Rectal smooth muscle tissue (tissue), 1 donor: ENCODE measurements around the gene FOXR1.
A peak's percentile ranks its signal among the peaks of the same experiment; 100 is the strongest.
"Not testable (repeated sequence)": the region's sequence is repeated elsewhere in the genome, so short reads cannot be mapped to it uniquely, and the experiment has no call there.

ENCODE experiments used
- H3K27ac ChIP-seq: one replicate; pipeline ENCODE4 v1.7.0; 2013; ENCODE audit warnings: low read depth, low read length, inconsistent platforms
- H3K27me3 ChIP-seq: one replicate; pipeline ENCODE4 v1.7.0; 2013; ENCODE audit warnings: low read length; ENCODE audit not compliant: control insufficient read depth, insufficient read depth
- H3K36me3 ChIP-seq: one replicate; pipeline ENCODE4 v1.7.0; 2013; ENCODE audit warnings: low read length; ENCODE audit not compliant: control insufficient read depth, insufficient read depth
- H3K4me1 ChIP-seq: one replicate; pipeline ENCODE4 v1.7.0; 2013; ENCODE audit warnings: low read length; ENCODE audit not compliant: control insufficient read depth, insufficient read depth
- H3K4me3 ChIP-seq: one replicate; pipeline ENCODE4 v1.7.0; 2013; ENCODE audit warnings: low read length
- H3K9ac ChIP-seq: one replicate; pipeline ENCODE4 v1.7.0; 2013; ENCODE audit warnings: low read length

The FOXR1 gene

DNA sequence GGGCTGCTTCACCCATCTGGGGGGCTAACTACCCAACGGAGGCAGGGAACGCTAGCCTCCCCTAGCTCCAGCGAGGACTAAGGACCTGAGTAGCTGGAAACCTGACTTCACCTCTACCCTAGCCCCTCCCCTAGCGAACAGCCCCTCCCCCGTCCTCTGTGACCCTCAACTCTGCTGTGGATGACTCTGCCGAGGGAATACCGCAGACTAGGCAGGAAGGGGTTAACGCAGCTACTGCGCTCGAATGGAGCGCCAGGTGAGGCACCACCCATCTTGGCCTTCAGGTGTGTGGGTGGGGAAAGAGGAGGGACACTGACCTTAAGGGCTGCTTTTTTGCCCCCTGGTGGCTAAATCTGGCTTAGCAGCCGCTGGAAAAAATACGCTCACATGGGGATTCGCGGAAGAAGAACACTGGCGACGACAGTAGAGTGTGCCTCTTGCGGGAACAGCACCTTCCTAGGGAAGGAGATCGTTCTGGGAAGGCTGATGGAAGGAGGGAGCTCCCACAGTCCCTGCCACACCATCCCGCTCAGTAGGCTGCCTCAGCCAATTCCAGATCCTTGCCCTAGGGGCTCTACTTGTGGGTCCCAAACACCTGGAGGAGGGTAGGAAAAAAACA, 41.4 kb upstream of the FOXR1 start:
- H3K27ac ChIP-seq = peak overlapping the region; percentile 97
- H3K9ac ChIP-seq = peak overlapping the region; percentile 52
- H3K27me3 ChIP-seq = no peaks in the 10 kb centered on the region
- peaks cover 21% of the 10 kb centered on the region for H3K4me1 ChIP-seq
- no peaks in the 10 kb centered on the region for H3K36me3 ChIP-seq
- peak overlapping the region; percentile 74 for H3K4me3 ChIP-seq

- Histone ChIP-seq H3K4me3 (no peak overlapping the region), H3K27ac (no peak overlapping the region), H3K9ac (no peak overlapping the region), H3K27me3 (no peaks in the 10 kb centered on the region), H3K36me3 (no peaks in the 10 kb centered on the region), H3K4me1 (peaks cover 21% of the 10 kb centered on the region)
Measured at GRCh38 chr11:118931571-118931970, 40.0 kb upstream of the FOXR1 start.

DNA sequence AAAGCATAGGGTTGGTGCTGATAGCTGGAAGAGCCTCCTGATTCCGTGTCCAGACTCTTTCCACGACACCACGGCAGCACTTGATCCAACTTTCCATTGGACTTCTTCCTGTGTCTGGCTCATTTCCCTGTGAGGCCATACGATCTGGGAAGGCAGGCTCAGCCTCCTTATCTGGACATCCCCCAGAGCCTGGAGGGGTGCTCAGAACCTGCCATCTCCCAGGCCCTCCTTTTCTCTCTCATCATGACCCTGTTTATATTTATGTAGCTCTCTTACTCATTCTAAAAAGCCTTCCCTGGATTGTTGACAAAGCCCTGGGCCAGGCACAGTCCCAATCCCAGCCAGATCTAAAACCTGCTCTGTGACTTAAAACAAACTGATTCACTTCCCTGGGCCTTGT, 38.1 kb upstream of the FOXR1 start:
- Histone ChIP-seq H3K27ac (peak overlapping the region; percentile 81), H3K4me3 (no peak overlapping the region), H3K36me3 (no peaks in the 10 kb centered on the region), H3K9ac (no peak overlapping the region), H3K27me3 (no peaks in the 10 kb centered on the region), H3K4me1 (peaks cover 13% of the 10 kb centered on the region)

DNA sequence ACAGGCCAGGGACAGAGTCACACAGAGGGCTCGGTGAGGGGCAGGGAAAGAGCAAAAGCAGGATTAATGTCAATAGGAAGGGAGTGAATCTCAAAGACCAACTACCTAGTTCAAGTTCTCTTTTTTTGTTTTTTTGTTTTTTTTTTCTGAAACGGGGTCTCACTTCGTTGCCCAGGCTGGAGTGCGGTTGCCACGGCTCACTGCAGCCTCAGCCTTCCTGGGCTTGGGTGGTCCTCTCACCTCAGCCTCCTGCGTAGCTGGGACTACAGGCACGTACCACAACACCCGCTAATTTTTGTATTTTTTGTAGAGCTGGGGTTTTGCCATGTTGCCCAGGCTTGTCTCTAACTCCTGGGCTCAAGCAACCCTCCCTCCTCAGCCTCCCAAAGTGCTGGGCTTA, 36.2 kb upstream of the FOXR1 start:
- no peak overlapping the region for H3K27ac ChIP-seq
- H3K4me1 ChIP-seq = peaks cover 13% of the 10 kb centered on the region
- H3K4me3 ChIP-seq = no peak overlapping the region
- no peaks in the 10 kb centered on the region for H3K27me3 ChIP-seq
- no peaks in the 10 kb centered on the region for H3K36me3 ChIP-seq
- H3K9ac ChIP-seq = no peak overlapping the region

- no peak overlapping the region for H3K4me3 ChIP-seq
- H3K4me1 ChIP-seq = peaks cover under 1% of the 10 kb centered on the region
- no peaks in the 10 kb centered on the region for H3K27me3 ChIP-seq
- H3K9ac ChIP-seq = no peak overlapping the region
- H3K27ac ChIP-seq = no peak overlapping the region
- H3K36me3 ChIP-seq = no peaks in the 10 kb centered on the region
Measured at GRCh38 chr11:118938491-118939403, 32.8 kb upstream of the FOXR1 start.

GRCh38 chr11:118939404-118939915, 32.1 kb upstream of the FOXR1 start:
- H3K4me3 ChIP-seq = no peak overlapping the region
- H3K4me1 ChIP-seq = no peaks in the 10 kb centered on the region
- no peaks in the 10 kb centered on the region for H3K36me3 ChIP-seq
- H3K9ac ChIP-seq = no peak overlapping the region
- H3K27ac ChIP-seq = no peak overlapping the region
- H3K27me3 ChIP-seq = no peaks in the 10 kb centered on the region

DNA sequence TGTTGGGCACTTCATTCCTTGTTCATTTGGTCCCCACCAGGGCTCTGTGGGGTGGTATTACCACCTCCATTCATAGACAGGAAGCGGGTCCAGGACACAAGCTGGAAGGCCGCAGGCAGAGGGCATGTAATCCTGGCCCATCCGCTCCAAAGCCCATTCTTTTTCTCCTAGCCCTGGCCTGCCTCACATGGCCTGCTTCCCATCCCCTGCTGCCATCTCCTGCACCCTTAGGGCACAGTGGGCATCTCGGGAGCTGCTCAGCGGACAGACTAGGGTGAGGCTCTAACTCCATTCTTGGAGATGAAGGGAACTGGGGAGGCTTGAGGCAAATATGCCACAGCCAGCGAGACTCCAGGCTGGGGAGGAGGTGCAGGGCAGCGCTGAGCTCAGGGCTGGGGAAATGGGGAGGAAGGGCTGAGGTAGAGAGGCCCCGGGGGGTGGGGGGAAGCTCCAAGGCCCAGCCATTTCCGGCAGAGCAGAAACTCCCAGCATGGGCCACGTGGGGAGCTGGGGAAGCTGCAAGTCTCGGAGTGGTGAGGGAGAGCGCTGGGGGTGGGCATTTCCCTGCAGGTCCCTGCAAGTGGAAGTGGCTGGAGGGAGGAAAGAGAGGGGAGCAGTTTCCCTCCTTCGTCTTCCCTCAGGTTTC, 31.5 kb upstream of the FOXR1 start:
- H3K27ac ChIP-seq = no peak overlapping the region
- no peak overlapping the region for H3K9ac ChIP-seq
- H3K27me3 ChIP-seq = no peaks in the 10 kb centered on the region
- H3K36me3 ChIP-seq = no peaks in the 10 kb centered on the region
- H3K4me3 ChIP-seq = no peak overlapping the region
- H3K4me1 ChIP-seq = no peaks in the 10 kb centered on the region

DNA sequence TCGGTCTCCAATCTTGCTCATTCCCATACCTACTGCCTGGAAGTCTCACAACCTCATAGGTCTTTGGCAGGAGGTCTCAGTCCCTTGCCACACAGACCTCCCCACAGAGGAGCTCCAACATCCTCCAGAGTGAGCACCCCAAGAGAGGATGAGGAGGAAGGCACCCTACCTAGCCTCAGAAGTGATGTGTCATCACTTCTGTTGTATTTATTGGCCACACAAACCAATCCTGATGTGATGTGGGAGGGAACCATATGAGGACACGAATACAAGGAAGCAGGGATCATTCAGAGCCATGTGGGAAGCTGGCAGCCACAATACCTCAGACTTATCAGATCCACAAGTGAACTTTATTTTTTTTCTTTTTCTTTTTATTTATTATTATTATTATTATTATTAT, 24.5 kb upstream of the FOXR1 start:
- Histone ChIP-seq H3K4me3 (no peak overlapping the region), H3K4me1 (no peaks in the 10 kb centered on the region), H3K27me3 (no peaks in the 10 kb centered on the region), H3K9ac (no peak overlapping the region), H3K36me3 (no peaks in the 10 kb centered on the region), H3K27ac (no peak overlapping the region)

DNA sequence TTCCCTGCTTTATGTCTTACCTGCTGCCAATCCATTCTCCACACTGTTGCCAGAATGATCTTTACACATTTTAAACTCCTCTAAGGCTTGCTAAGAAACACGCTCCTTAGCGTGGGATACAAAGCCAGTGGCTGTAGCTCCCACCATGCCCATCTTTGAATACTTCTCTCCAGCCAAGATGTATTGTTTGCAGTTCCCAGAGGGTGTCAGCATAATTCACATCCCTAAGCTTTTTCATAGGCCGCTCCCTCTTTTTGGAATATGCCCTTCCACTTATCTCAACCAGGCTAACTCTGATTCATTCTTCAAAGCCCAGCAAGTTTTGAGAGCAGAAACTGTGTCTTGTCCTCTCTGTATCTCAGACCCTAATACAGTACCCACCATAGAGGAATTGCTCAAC, 23.6 kb upstream of the FOXR1 start:
- Histone ChIP-seq H3K27ac (no peak overlapping the region), H3K4me1 (no peaks in the 10 kb centered on the region), H3K4me3 (no peak overlapping the region), H3K36me3 (no peaks in the 10 kb centered on the region), H3K27me3 (no peaks in the 10 kb centered on the region), H3K9ac (no peak overlapping the region)

DNA sequence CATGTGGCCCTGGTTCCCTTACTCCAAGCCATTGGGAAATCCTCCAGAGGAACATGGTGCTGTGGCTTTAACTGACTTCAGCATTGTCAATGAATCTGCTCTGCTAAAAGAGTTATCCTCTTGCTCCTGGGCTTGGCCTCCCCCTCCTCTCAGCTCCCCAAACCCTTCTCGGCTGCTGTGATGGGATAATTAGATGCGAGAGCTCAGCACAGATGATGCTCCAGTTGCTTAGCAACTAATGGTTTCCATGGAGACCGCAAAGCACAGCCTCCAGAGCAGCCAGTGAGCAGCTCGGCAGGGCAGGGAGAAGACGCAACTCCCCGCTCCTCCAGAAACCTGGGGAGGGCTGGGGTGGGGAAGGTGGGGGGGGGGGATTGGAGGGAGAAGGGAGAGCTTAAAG, 18.3 kb upstream of the FOXR1 start:
- Histone ChIP-seq H3K9ac (no peak overlapping the region), H3K27ac (no peak overlapping the region), H3K36me3 (no peaks in the 10 kb centered on the region), H3K4me1 (no peaks in the 10 kb centered on the region), H3K4me3 (no peak overlapping the region), H3K27me3 (no peaks in the 10 kb centered on the region)

DNA sequence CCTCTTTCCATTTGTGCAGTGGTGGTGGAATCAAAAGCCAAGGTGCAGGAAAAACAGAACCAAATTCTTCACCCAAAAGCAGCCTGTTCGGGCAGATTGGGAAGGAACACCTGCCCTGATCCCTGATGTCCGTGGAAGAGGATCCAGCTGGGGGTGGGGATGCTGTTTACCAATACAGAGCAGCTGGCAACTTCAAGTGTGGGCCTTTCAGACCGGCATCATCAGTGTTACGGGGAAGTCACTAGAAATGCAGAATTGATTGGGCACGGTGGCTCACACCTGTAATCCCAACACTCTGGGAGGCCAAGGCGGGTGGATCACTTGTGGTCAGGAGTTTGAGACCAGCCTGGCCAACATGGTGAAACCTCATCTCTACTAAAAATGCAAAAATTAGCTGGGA, 17.6 kb upstream of the FOXR1 start:
- not testable (repeated sequence) for H3K4me1 ChIP-seq, H3K27me3 ChIP-seq, H3K4me3 ChIP-seq, H3K9ac ChIP-seq, H3K27ac ChIP-seq, H3K36me3 ChIP-seq

- no peak within 1 kb of the TSS for H3K4me3 ChIP-seq
Measured at GRCh38 chr11:118956094-118956846, 15.3 kb upstream of the FOXR1 start, which contains the start of gene UPK2. Gene UPK2 (plus strand): TSS chr11:118956298. CDS start chr11:118956351, 53 bp downstream.

More at GRCh38 chr11:118956094-118956846, 15.3 kb upstream of the FOXR1 start, which contains the start of gene UPK2:
- no peaks in the 10 kb centered on the region for H3K36me3 ChIP-seq
- H3K9ac ChIP-seq = no peak within 1 kb of the TSS
- no peak within 1 kb of the TSS for H3K27ac ChIP-seq
- no peaks in the 10 kb centered on the region for H3K27me3 ChIP-seq
- H3K4me1 ChIP-seq = no peaks in the 10 kb centered on the region
